Stimulated activated CD4-positive, alpha-beta T cell treated with anti-CD3 and anti-CD28 coated beads, Interleukin-2, amount 100 ng/mL, for 24 hours (primary cell): Measurements from ENCODE around the gene HOXD9.

Experiments used
- DNase-seq, 2 donors: peaks; one replicate each; pipeline ENCODE4 v3.0.0-alpha.2; 2020

HOXD9 gene

GRCh38 chr2:176140513-176141317 lies 18.2 kb downstream of the HOXD9 start:
- peak; percentile 56 to 78 for DNase-seq

- no peak for DNase-seq
These were observed 19.8 kb downstream of the HOXD9 start for GRCh38 chr2:176142281-176142680.

- no peak for DNase-seq
These were observed 22.8 kb downstream of the HOXD9 start for GRCh38 chr2:176145085-176145969.

GRCh38 chr2:176146101-176146500 lies 23.6 kb downstream of the HOXD9 start:
- DNase-seq: no peak

GRCh38 chr2:176146645-176147044 lies 24.1 kb downstream of the HOXD9 start:
- DNase-seq: no peak

- no peak for DNase-seq
These were observed 24.8 kb downstream of the HOXD9 start for GRCh38 chr2:176147210-176147799.

GRCh38 chr2:176147800-176148496 lies 25.4 kb downstream of the HOXD9 start:
- no peak for DNase-seq

GRCh38 chr2:176148751-176149421 lies 26.4 kb downstream of the HOXD9 start:
- no peak for DNase-seq

GRCh38 chr2:176149481-176149938 lies 27.0 kb downstream of the HOXD9 start:
- no peak for DNase-seq

GRCh38 chr2:176149939-176150583 lies 27.5 kb downstream of the HOXD9 start:
- DNase-seq: no peak

- DNase-seq: no peak
These were observed 28.3 kb downstream of the HOXD9 start for GRCh38 chr2:176150584-176151441.

GRCh38 chr2:176151442-176152287 lies 29.1 kb downstream of the HOXD9 start, which contains the start of gene HOXD4:
Gene HOXD4, plus strand, starts transcription at chr2:176151550. Its CDS starts 84 bp downstream, at chr2:176151634.
- no peak for DNase-seq

GRCh38 chr2:176152350-176153181 lies 30.0 kb downstream of the HOXD9 start:
- DNase-seq: no peak

- DNase-seq: no peak
These were observed 32.2 kb downstream of the HOXD9 start for GRCh38 chr2:176154576-176155252.

- DNase-seq: no peak
These were observed 33.0 kb downstream of the HOXD9 start for GRCh38 chr2:176155356-176156044.

GRCh38 chr2:176156301-176156806 lies 33.8 kb downstream of the HOXD9 start:
- no peak for DNase-seq
